Smooth muscle cell (in vitro differentiated cells): ENCODE results near the gene ZMAT3. TPM values are rescaled to one million over a fixed set of nuclear protein-coding genes. Genes with fewer than 3 reads are reported as not detected.

Source experiments
- DNase-seq: peaks from one replicate; lab custom pipeline; 2025; ENCODE audit not compliant: unreplicated experiment; lab: John Stamatoyannopoulos, UW
- H2AFZ ChIP-seq: fragments of 200-600 bp; sonication (generic); 2 replicates; pipeline ENCODE4 v1.6.0; 2016; ENCODE audit warnings: antibody characterized with exemption, low read depth, mild to moderate bottlenecking
- H3F3A ChIP-seq: fragments of 200-600 bp; sonication (generic); 2 replicates; pipeline ENCODE4 v1.6.0; 2017; ENCODE audit warnings: antibody characterized with exemption, low read depth
- H3K27ac ChIP-seq: fragments of 200-600 bp; sonication (generic); 2 replicates; pipeline ENCODE4 v1.5.1; 2016; ENCODE audit warnings: low read depth, mild to moderate bottlenecking
- H3K27me3 ChIP-seq: fragments of 200-600 bp; sonication (generic); 2 replicates; pipeline ENCODE4 v1.6.1; 2016; ENCODE audit warnings: low read depth, mild to moderate bottlenecking
- H3K36me3 ChIP-seq: fragments of 200-600 bp; sonication (generic); 2 replicates; pipeline ENCODE4 v1.5.1; 2016; ENCODE audit warnings: low read depth
- H3K4me1 ChIP-seq: fragments of 200-600 bp; sonication (generic); 2 replicates; pipeline ENCODE4 v1.5.1; 2016; ENCODE audit warnings: low read depth
- H3K4me2 ChIP-seq: fragments of 200-600 bp; sonication (generic); 2 replicates; pipeline ENCODE4 v1.6.0; 2016; ENCODE audit warnings: mild to moderate bottlenecking
- H3K4me3 ChIP-seq: fragments of 200-600 bp; sonication (generic); 2 replicates; pipeline ENCODE4 v1.5.1; 2016; ENCODE audit warnings: mild to moderate bottlenecking
- H3K79me2 ChIP-seq: fragments of 200-600 bp; sonication (generic); 2 replicates; pipeline ENCODE4 v1.6.0; 2016; ENCODE audit warnings: low read depth, mild to moderate bottlenecking
- H3K9ac ChIP-seq: fragments of 200-600 bp; sonication (generic); 2 replicates; pipeline ENCODE4 v1.6.0; 2016; ENCODE audit warnings: low read depth
- H3K9me3 ChIP-seq: fragments of 200-600 bp; sonication (generic); replicated peaks from 2 replicates; pipeline ENCODE4 v1.5.1; 2016; ENCODE audit warnings: low read depth
- H4K20me1 ChIP-seq: fragments of 200-600 bp; sonication (generic); 2 replicates; pipeline ENCODE4 v1.6.0; 2016; ENCODE audit warnings: low read depth
- CTCF ChIP-seq: fragments of 200-600 bp; sonication (generic); IDR thresholded peaks from 2 replicates; pipeline ENCODE4 v1.5.1; 2017; ENCODE audit warnings: borderline replicate concordance, mild to moderate bottlenecking, antibody characterized with exemption; ENCODE audit not compliant: insufficient read depth, poor library complexity, severe bottlenecking
- WGBS: methylation state at CpG from one replicate; pipeline ENCODE4 v1.1.7; 2016; ENCODE audit warnings: low lambda C conversion rate; 5-methylcytosine and 5-hydroxymethylcytosine counted together
- polyA plus RNA-seq: library from polyadenylated mRNA; unstranded; fragments of >200 nt; fragmentation: Nextera tagmentation; extraction: Ambion mirVana; gene quantifications from 2 replicates; pipeline ENCODE4 v1.2.1, GENCODE V29; 2016
- total RNA-seq: library from RNA; depleted of rRNA; stranded (reverse); fragments of >200 nt; gene quantifications from 2 replicates; pipeline ENCODE4 v1.2.3, GENCODE V29; 2014

The ZMAT3 gene
- total and polyA plus RNA-seq, 2 experiments from 2014 or later, result 34.8 to 54.4 TPM

GRCh38 chr3:179108086-179108485 is 36.5 kb upstream of the ZMAT3 start:
- no peak overlapping the region for H2AFZ ChIP-seq
- WGBS, result 69% methylated on average over 1 of the region's 1 CpG

GRCh38 chr3:179107617-179108016 is 36.0 kb upstream of the ZMAT3 start:
- Histone ChIP-seq H3K79me2 (no peaks in the 10 kb centered on the region), H3K4me3 (no peak overlapping the region), H3K27me3 (no peaks in the 10 kb centered on the region), H3K27ac (peak overlapping the region; percentile 9), H4K20me1 (no peaks in the 10 kb centered on the region), H3K4me1 (no peaks in the 10 kb centered on the region), H3F3A (peaks cover 6% of the 10 kb centered on the region), H2AFZ (no peak overlapping the region), H3K9ac (no peak overlapping the region), H3K36me3 (no peaks in the 10 kb centered on the region), H3K4me2 (peak overlapping the region; percentile 9), H3K9me3 (no peaks in the 10 kb centered on the region)
- no peak for TF ChIP-seq CTCF
- 91% methylated on average over 3 of the region's 3 CpGs for WGBS
- no peak for DNase-seq

More at GRCh38 chr3:179108086-179108485, 36.5 kb upstream of the ZMAT3 start:
- Histone ChIP-seq H3K79me2 (no peaks in the 10 kb centered on the region), H3K36me3 (no peaks in the 10 kb centered on the region), H3K9me3 (no peaks in the 10 kb centered on the region), H3K9ac (no peak overlapping the region), H3F3A (peaks cover 6% of the 10 kb centered on the region), H4K20me1 (no peaks in the 10 kb centered on the region), H3K27me3 (no peaks in the 10 kb centered on the region), H3K27ac (peak overlapping the region; percentile 9), H3K4me1 (no peaks in the 10 kb centered on the region), H3K4me3 (no peak overlapping the region), H3K4me2 (peak overlapping the region; percentile 9)
- no peak for TF ChIP-seq CTCF
- no peak for DNase-seq

- no peaks in the 10 kb centered on the region for H3K27me3 ChIP-seq
- H3F3A ChIP-seq, result peaks cover 6% of the 10 kb centered on the region
- no peak overlapping the region for H3K4me3 ChIP-seq
- H3K4me2 ChIP-seq, result no peak overlapping the region
- no peak overlapping the region for H3K27ac ChIP-seq
- no peak for TF ChIP-seq CTCF
- WGBS, result 29% methylated on average over 1 of the region's 1 CpG
- H3K9me3 ChIP-seq, result no peaks in the 10 kb centered on the region
- H2AFZ ChIP-seq, result no peak overlapping the region
- H3K4me1 ChIP-seq, result no peaks in the 10 kb centered on the region
- H3K9ac ChIP-seq, result no peak overlapping the region
- no peaks in the 10 kb centered on the region for H4K20me1 ChIP-seq
- no peaks in the 10 kb centered on the region for H3K36me3 ChIP-seq
- H3K79me2 ChIP-seq, result no peaks in the 10 kb centered on the region
- DNase-seq, result no peak
These were observed 34.3 kb upstream of the ZMAT3 start for GRCh38 chr3:179105881-179106280.

- Histone ChIP-seq H3K4me3 (no peak overlapping the region), H3K79me2 (no peaks in the 10 kb centered on the region), H4K20me1 (no peaks in the 10 kb centered on the region), H3K27me3 (no peaks in the 10 kb centered on the region), H3K9ac (no peak overlapping the region), H3K27ac (no peak overlapping the region), H3K9me3 (no peaks in the 10 kb centered on the region), H3F3A (peaks cover 5% of the 10 kb centered on the region), H3K4me1 (peaks cover 6% of the 10 kb centered on the region), H3K36me3 (no peaks in the 10 kb centered on the region), H3K4me2 (no peak overlapping the region), H2AFZ (no peak overlapping the region)
- DNase-seq, result no peak
- TF ChIP-seq CTCF, result no peak
These were observed 29.0 kb upstream of the ZMAT3 start for GRCh38 chr3:179100652-179101051.
